K562 (cell line): ENCODE results near the gene ODAD2. TPM values are rescaled to one million over a fixed set of nuclear protein-coding genes. Genes with fewer than 3 reads are reported as not detected.

Experiments used
- ATAC-seq: fragments of 200-7000 bp; cut with Tn5 transposase; 3 replicates; pipeline ENCODE4 v1.9.1; 2020; ENCODE audit warnings: moderate library complexity
- BruUV-seq: library from RNA; stranded (reverse); fragments of 400-500 nt; replicated peaks from 2 replicates; lab custom pipeline; 2021; lab: Mats Ljungman, UMichigan
- CTCF ChIA-PET: fragments of 300-600 bp; formaldehyde crosslinking; extraction: SDS; loops from one replicate; lab custom pipeline; 2021; ENCODE audit warnings: low intra/inter-chr PET ratio; lab: Yijun Ruan, JAX
- POLR2A ChIA-PET: fragments of 300-600, 350-650 bp; sonication (Branson Sonifier 250); formaldehyde crosslinking; extraction: SDS; loops from one replicate; lab custom pipeline; 2021; ENCODE audit warnings: antibody characterized with exemption, inconsistent platforms; lab: Yijun Ruan, JAX
- DNase-seq, 4 experiments: peaks; one replicate each; pipeline versions ENCODE4 v3.0.0 to v3.0.0-alpha.2; 2011 to 2018; ENCODE audit warnings: low spot score in 3 of 4, mixed read lengths in 3 of 4; ENCODE audit errors: extremely low read depth in 1 of 4
- FAIRE-seq: peaks from 2 replicates; lab custom pipeline; 2011; peaks lifted over from hg19 to GRCh38; lab: Jason Lieb, UNC
- H2AFZ ChIP-seq: 2 replicates; pipeline ENCODE4 v1.6.0; 2011; ENCODE audit warnings: low read depth, low read length, control low read depth, inconsistent platforms
- H3K27ac ChIP-seq: fragments of 200-600 bp; 3 replicates; pipeline ENCODE4 v1.8.0; 2011; ENCODE audit warnings: low read depth, mild to moderate bottlenecking, control low read depth, inconsistent platforms, low read length, moderate library complexity, mixed read lengths; ENCODE audit errors: extremely low read depth
- H3K27me3 ChIP-seq, 2 experiments: fragments of 300-600 bp in 1 of 2; 2 replicates in 1 of 2; 3 replicates in 1 of 2; pipeline versions ENCODE4 v1.6.0 to v1.8.0; 2011; ENCODE audit warnings: inconsistent platforms in 2 of 2, low read length in 2 of 2, mild to moderate bottlenecking in 1 of 2, mixed read lengths in 1 of 2, moderate library complexity in 1 of 2; ENCODE audit not compliant: control insufficient read depth in 2 of 2, insufficient read depth in 2 of 2
- H3K36me3 ChIP-seq: fragments of 300-600 bp; 3 replicates; pipeline ENCODE4 v1.8.0; 2011; ENCODE audit warnings: mild to moderate bottlenecking, low read length, inconsistent platforms; ENCODE audit not compliant: control insufficient read depth, insufficient read depth
- H3K4me1 ChIP-seq, 2 experiments: fragments of 200-600 bp in 1 of 2; replicated peaks in 1 of 2; 2 replicates in 1 of 2; 3 replicates in 1 of 2; pipeline versions ENCODE4 v1.5.1 to v1.8.0; 2011; ENCODE audit warnings: inconsistent platforms in 2 of 2, low read length in 2 of 2, mild to moderate bottlenecking in 1 of 2, mixed read lengths in 1 of 2, moderate library complexity in 1 of 2; ENCODE audit not compliant: control insufficient read depth in 2 of 2, insufficient read depth in 2 of 2
- H3K4me2 ChIP-seq: 2 replicates; pipeline ENCODE4 v1.6.1; 2011; ENCODE audit warnings: low read length, control low read depth, inconsistent platforms, mixed read lengths; ENCODE audit not compliant: insufficient read depth
- H3K4me3 ChIP-seq: fragments of 200-600 bp; sonication (generic), shearing (Covaris generic); 2 replicates; pipeline ENCODE4 v1.5.1; 2016; ENCODE audit warnings: control low read depth, inconsistent platforms
- H3K79me2 ChIP-seq: fragments of 200-600 bp; 3 replicates; pipeline ENCODE4 v1.8.0; 2011; ENCODE audit warnings: low read length, inconsistent platforms; ENCODE audit not compliant: control insufficient read depth, insufficient read depth
- H3K9ac ChIP-seq, 2 experiments: 2 replicates each; pipeline versions ENCODE4 v1.6.0 to v1.6.1; 2011; ENCODE audit warnings: low read depth in 2 of 2, low read length in 2 of 2, control low read depth in 1 of 2, inconsistent platforms in 1 of 2, mild to moderate bottlenecking in 1 of 2, mixed read lengths in 1 of 2; ENCODE audit not compliant: insufficient read depth in 1 of 2
- H3K9me1 ChIP-seq: one replicate; pipeline ENCODE4 v1.6.0; 2011; ENCODE audit warnings: inconsistent platforms, mild to moderate bottlenecking, low read length, moderate library complexity; ENCODE audit not compliant: control insufficient read depth, insufficient read depth
- H3K9me3 ChIP-seq: replicated peaks from 2 replicates; pipeline ENCODE4 v1.5.1; 2011; ENCODE audit warnings: low read depth, low read length, inconsistent platforms; ENCODE audit not compliant: control insufficient read depth, insufficient read depth
- H4K20me1 ChIP-seq: replicated peaks from 2 replicates; pipeline ENCODE4 v1.6.1; 2011; ENCODE audit warnings: low read length, inconsistent platforms, mixed read lengths; ENCODE audit not compliant: control insufficient read depth, insufficient read depth
- ARID3B ChIP-seq: fragments of 250-450 bp; sonication (Bioruptor Pico); IDR thresholded peaks from 2 replicates; pipeline ENCODE4 v1.4.0; 2020; ENCODE audit warnings: borderline replicate concordance
- CBFB ChIP-seq: sonication (generic); formaldehyde crosslinking; IDR thresholded peaks from 2 replicates; pipeline ENCODE4 v1.4.0; 2020; ENCODE audit warnings: mild to moderate bottlenecking, missing genetic modification reagents
- CLOCK ChIP-seq: fragments of 250-450 bp; sonication (Bioruptor Pico); IDR thresholded peaks from 2 replicates; pipeline ENCODE4 v1.4.0; 2020; ENCODE audit warnings: mild to moderate bottlenecking, moderate library complexity, borderline replicate concordance
- ERF ChIP-seq: fragments of 450-650 bp; formaldehyde crosslinking; IDR thresholded peaks from 2 replicates; pipeline ENCODE4 v1.4.0; 2020; ENCODE audit warnings: mild to moderate bottlenecking, mixed read lengths
- HDAC3 ChIP-seq: fragments of 450-650 bp; IDR thresholded peaks from 2 replicates; pipeline ENCODE4 v1.6.1; 2018; ENCODE audit warnings: borderline replicate concordance, mild to moderate bottlenecking, moderate library complexity; ENCODE audit not compliant: partially characterized antibody
- NCOA2 ChIP-seq, 2 experiments: fragments of 450-650 bp; IDR thresholded peaks; 2 replicates each; pipeline ENCODE4 v1.6.1; 2018; ENCODE audit warnings: mild to moderate bottlenecking in 2 of 2, moderate library complexity in 1 of 2; ENCODE audit not compliant: partially characterized antibody in 2 of 2
- NONO ChIP-seq, 2 experiments: fragments of 200-400 bp in 1 of 2; fragments of 450-650 bp in 1 of 2; formaldehyde crosslinking in 1 of 2; IDR thresholded peaks; 2 replicates each; pipeline ENCODE4 v1.6.1; 2017; ENCODE audit warnings: low read depth in 2 of 2, mild to moderate bottlenecking in 2 of 2, moderate library complexity in 2 of 2, low read length in 1 of 2
- RB1 ChIP-seq: fragments of 450-650 bp; IDR thresholded peaks from 2 replicates; pipeline ENCODE4 v1.6.1; 2017; ENCODE audit warnings: low read depth, mild to moderate bottlenecking
- SIN3A ChIP-seq, 2 experiments: fragments of 150-350 bp in 1 of 2; IDR thresholded peaks; 2 replicates each; pipeline ENCODE4 v1.6.1; 2011 to 2016; ENCODE audit warnings: borderline replicate concordance in 2 of 2, low read depth in 2 of 2, low read length in 2 of 2, mild to moderate bottlenecking in 2 of 2, moderate library complexity in 2 of 2; ENCODE audit not compliant: control insufficient read depth in 1 of 2
- ZNF165 ChIP-seq: fragments of 250-450 bp; sonication (Bioruptor Pico); IDR thresholded peaks from 2 replicates; pipeline ENCODE4 v1.4.0; 2020; ENCODE audit warnings: borderline replicate concordance
- WGBS: fragments of 100-300 bp; shearing (Covaris generic); methylation state at CpG from one replicate; pipeline ENCODE4 v1.1.6; 2016; ENCODE audit warnings: low coverage, mixed read lengths; ENCODE audit not compliant: insufficient coverage; ENCODE audit errors: missing lambda C conversion rate; 5-methylcytosine and 5-hydroxymethylcytosine counted together
- in situ Hi-C: fragments of 300-500 bp; cut with MboI; formaldehyde crosslinking; loops from 4 replicates; pipeline ENCODE4 v1.15.0; 2018; ENCODE audit warnings: inconsistent platforms, mixed read lengths
- intact Hi-C: fragments of 100-400 bp; cut with micrococcal nuclease; formaldehyde crosslinking; loops from 2 replicates; pipeline ENCODE4 v1.14.2; 2022
- polyA plus RNA-seq, 8 experiments: library from polyadenylated mRNA; depleted of rRNA in 4 of 8; stranded (reverse) in 5 of 8; unstranded in 3 of 8; fragments of >200 nt; fragmentation: Nextera tagmentation in 2 of 8; fragmentation: Illumina TruSeq in 1 of 8; extraction: Ambion mirVana in 2 of 8; extraction: Trizol in 1 of 8; gene quantifications; 2 replicates each; pipeline versions ENCODE4 v1.2.1 to v1.2.3, GENCODE V29; 2011 to 2014; ENCODE audit warnings: inconsistent platforms in 1 of 8, missing spikeins in 1 of 8
- total RNA-seq, 7 experiments: library from RNA; depleted of rRNA in 6 of 7; stranded (reverse); fragments of >200 nt in 6 of 7; fragmentation: Illumina TruSeq in 2 of 7; extraction: Trizol in 2 of 7; gene quantifications; 2 replicates each; pipeline versions ENCODE4 v1.2.1 to v1.2.3, GENCODE V29; 2011 to 2021; ENCODE audit warnings: low replicate concordance in 1 of 7

Gene ODAD2
- total and polyA plus RNA-seq, 9 of the 15 experiments (the other 6 are each of a cell fraction or from before 2014, with no cell fraction given): not detected

DNA sequence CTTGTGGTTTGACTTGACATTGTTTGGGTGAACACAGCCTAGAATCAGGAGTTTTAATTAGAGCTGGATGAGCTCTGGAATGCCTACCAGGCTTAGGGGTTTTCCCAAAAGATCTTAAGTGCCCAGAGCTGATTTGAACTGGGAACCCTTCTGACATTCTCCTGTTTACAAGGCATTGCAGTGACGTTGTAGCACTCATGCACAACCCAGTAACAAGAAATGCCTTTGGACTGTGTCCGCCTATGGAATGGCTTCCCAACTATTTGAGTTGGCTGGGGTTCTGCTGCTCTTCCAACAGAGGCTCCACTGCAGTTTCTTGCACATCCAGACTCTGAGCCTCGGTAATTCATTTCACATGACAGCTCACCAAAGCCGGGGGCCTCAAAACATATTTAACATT, 176.6 kb downstream of the ODAD2 start:
- Histone ChIP-seq H3K9me1 (no peaks in the 10 kb centered on the region), H3K36me3 (no peaks in the 10 kb centered on the region)
- POLR2A ChIA-PET: no interaction called here

More for the DNA sequence above, 176.6 kb downstream of the ODAD2 start:
- no TSS peak for BruUV-seq
- TF ChIP-seq NCOA2 (IDR thresholded peaks at IDR 0.05; ENCODE audit: partially characterized antibody in 2 of 2) (no peak), SIN3A (IDR thresholded peaks at IDR 0.05; ENCODE audit: borderline replicate concordance in 2 of 2, control insufficient read depth in 1 of 2, low read depth in 2 of 2, low read length in 2 of 2) (no peak), HDAC3 (no peak), ARID3B (CRISPR knock-in tag) (no peak), ZNF165 (no peak), CLOCK (CRISPR knock-in tag) (no peak), CBFB (CRISPR knock-in tag) (no peak), NONO (IDR thresholded peaks at IDR 0.05; ENCODE audit: low read depth in 2 of 2, low read length in 1 of 2) (no peak), ERF (CRISPR knock-in tag) (no peak), RB1 (no peak)
- TF ChIP-seq, all 486 proteins: peak for 0
- no peaks in the 10 kb centered on the region for H3K4me1 ChIP-seq
- H3K4me2 ChIP-seq: no peak overlapping the region
- in situ Hi-C loops (no loop called here), intact Hi-C loops (no loop called here)
- no peak for ATAC-seq
- H3K4me3 ChIP-seq: no peak overlapping the region
- DNase-seq: no peak
- CTCF ChIA-PET: interaction anchor here (0.7 kb wide), 1 partner anchor 29 kb away, joined by 3 read pairs; no protein-coding TSS in a partner anchor
- H3K9me3 ChIP-seq: no peaks in the 10 kb centered on the region
- H3K27me3 ChIP-seq: no peaks in the 10 kb centered on the region
- H2AFZ ChIP-seq: no peak overlapping the region
- H3K27ac ChIP-seq: no peak overlapping the region
- WGBS: 0% methylated on average over 4 of the region's 4 CpGs
- no peak overlapping the region for H3K9ac ChIP-seq
- no peaks in the 10 kb centered on the region for H3K79me2 ChIP-seq
- FAIRE-seq: no peak
- no peaks in the 10 kb centered on the region for H4K20me1 ChIP-seq
